ENCODE measurements around the gene CIAO1. TPM values are rescaled to one million over a fixed set of nuclear protein-coding genes. Genes with fewer than 3 reads are reported as not detected.

CIAO1 gene
- polyA plus RNA-seq, 3 donors = 73.7 to 93.8 (median 89.4) TPM

- Histone ChIP-seq H3K4me1 (ENCODE audit: control insufficient read depth in 1 of 2, insufficient read depth in 2 of 2, low read length in 2 of 2) (peaks cover 26 to 40% of the 10 kb centered on the region in 2 donors), H3K79me2 (ENCODE audit: insufficient read depth, low read length) (peaks cover 58% of the 10 kb centered on the region), H3K27ac (ENCODE audit: low read depth in 1 of 2, low read length in 2 of 2) (peak overlapping the region in 1 of 2 donors; percentile 29), H2AFZ (ENCODE audit: insufficient read depth, low read depth, low read length, poor library complexity, severe bottlenecking) (no peak overlapping the region), H3K27me3 (ENCODE audit: control insufficient read depth in 2 of 2, insufficient read depth in 2 of 2, low read length in 2 of 2) (no peaks in the 10 kb centered on the region), H3K4me2 (replicated peaks; ENCODE audit: extremely low read depth, low read length, poor library complexity, severe bottlenecking) (peak overlapping the region; percentile 99), H3K9ac (ENCODE audit: insufficient read depth, low read length, poor library complexity, severe bottlenecking) (no peak overlapping the region), H4K20me1 (ENCODE audit: insufficient read depth, low read length) (peaks cover 37% of the 10 kb centered on the region), H3K4me3 (replicated peaks in 1 of 3; ENCODE audit: low read depth in 2 of 3, low read length in 3 of 3) (peak overlapping the region in 1 of 3 experiments; percentile 98), H3K9me3 (replicated peaks in 1 of 2; ENCODE audit: control insufficient read depth in 1 of 2, insufficient read depth in 1 of 2, low read length in 2 of 2) (no peaks in the 10 kb centered on the region), H3K36me3 (replicated peaks in 1 of 2; ENCODE audit: control insufficient read depth in 1 of 2, insufficient read depth in 2 of 2, low read length in 2 of 2) (peaks cover 50 to 73% of the 10 kb centered on the region in 2 donors)
- Mint-ChIP-seq H3K36me3 (peaks cover 57 to 76% of the 10 kb centered on the region in 2 donors), H3K9me3 (no peaks in the 10 kb centered on the region), H3K27ac (peak overlapping the region in 5 of 7 donors; percentile 19 to 77 (median 57)), H3K4me3 (peak overlapping the region; percentile 64 to 99), H3K27me3 (ENCODE audit: low read depth in 3 of 3) (peaks cover 0 to 3% (median 0%) of the 10 kb centered on the region in 3 donors), H3K4me1 (peaks cover 30% of the 10 kb centered on the region)
- WGBS (ENCODE audit: insufficient coverage) = 70% methylated on average over 7 of the region's 12 CpGs
- intact Hi-C loops (cut with micrococcal nuclease) = loop anchor here (2.0 to 10.0 kb wide), 6 partner anchors 35 to 273 kb away; partner anchors contain the start of genes ANKRD36C (in 1 of the 2), ASTL (in 1 of the 2), DUSP2 (in 1 of the 2) and SNRNP200 (in 1 of the 2)
- DNase-seq = peak in 2 of 3 donors; percentile 38 to 51
- TF ChIP-seq CTCF (IDR thresholded peaks at IDR 0.05) = peak; percentile 61
Measured at GRCh38 chr2:96267159-96267971, 1.3 kb downstream of the CIAO1 start.

GRCh38 chr2:96271995-96272394 lies 6.0 kb downstream of the CIAO1 start:
- WGBS (ENCODE audit: insufficient coverage) = 90% methylated on average over 3 of the region's 3 CpGs
- Histone ChIP-seq H4K20me1 (ENCODE audit: insufficient read depth, low read length) (peaks cover 19% of the 10 kb centered on the region), H3K4me3 (replicated peaks in 1 of 3; ENCODE audit: low read depth in 2 of 3, low read length in 3 of 3) (no peak overlapping the region), H3K27me3 (ENCODE audit: control insufficient read depth in 2 of 2, insufficient read depth in 2 of 2, low read length in 2 of 2) (no peaks in the 10 kb centered on the region), H3K9ac (ENCODE audit: insufficient read depth, low read length, poor library complexity, severe bottlenecking) (no peak overlapping the region), H3K4me1 (ENCODE audit: control insufficient read depth in 1 of 2, insufficient read depth in 2 of 2, low read length in 2 of 2) (peaks cover 2 to 5% of the 10 kb centered on the region in 2 donors), H2AFZ (ENCODE audit: insufficient read depth, low read depth, low read length, poor library complexity, severe bottlenecking) (no peak overlapping the region), H3K79me2 (ENCODE audit: insufficient read depth, low read length) (peaks cover 13% of the 10 kb centered on the region), H3K36me3 (replicated peaks in 1 of 2; ENCODE audit: control insufficient read depth in 1 of 2, insufficient read depth in 2 of 2, low read length in 2 of 2) (peaks cover 72 to 98% of the 10 kb centered on the region in 2 donors), H3K27ac (ENCODE audit: low read depth in 1 of 2, low read length in 2 of 2) (no peak overlapping the region), H3K9me3 (replicated peaks in 1 of 2; ENCODE audit: control insufficient read depth in 1 of 2, insufficient read depth in 1 of 2, low read length in 2 of 2) (no peaks in the 10 kb centered on the region), H3K4me2 (replicated peaks; ENCODE audit: extremely low read depth, low read length, poor library complexity, severe bottlenecking) (no peak overlapping the region)
- H3K36me3 Mint-ChIP-seq = peaks cover 66 to 97% of the 10 kb centered on the region in 2 donors
- DNase-seq = no peak
- H3K4me3 Mint-ChIP-seq = no peak overlapping the region
- peak overlapping the region in 3 of 7 donors; percentile 6 to 58 (median 26) for H3K27ac Mint-ChIP-seq
- H3K4me1 Mint-ChIP-seq = peaks cover 3% of the 10 kb centered on the region
- intact Hi-C loops (cut with micrococcal nuclease) = no loop called here
- TF ChIP-seq CTCF (IDR thresholded peaks at IDR 0.05) = no peak
- peaks cover 0 to 2% (median 0%) of the 10 kb centered on the region in 3 donors for H3K27me3 Mint-ChIP-seq (ENCODE audit: low read depth in 3 of 3)
- no peaks in the 10 kb centered on the region for H3K9me3 Mint-ChIP-seq
